Activated gamma-delta T cell (primary cell): ENCODE results near the gene NDUFS8.
"Not testable (repeated sequence)": the region's sequence is repeated elsewhere in the genome, so short reads cannot be mapped to it uniquely, and the experiment has no call there.

ENCODE experiments used
- DNase-seq: peaks from one replicate; lab custom pipeline; 2025; lab: John Stamatoyannopoulos, UW
- total RNA-seq, 2 donors: gene quantifications; one replicate each; lab custom pipeline; 2026; lab: John Stamatoyannopoulos, UW

Gene NDUFS8
- total RNA-seq, result 53.3 to 54.3 reads per million in 2 donors

DNA sequence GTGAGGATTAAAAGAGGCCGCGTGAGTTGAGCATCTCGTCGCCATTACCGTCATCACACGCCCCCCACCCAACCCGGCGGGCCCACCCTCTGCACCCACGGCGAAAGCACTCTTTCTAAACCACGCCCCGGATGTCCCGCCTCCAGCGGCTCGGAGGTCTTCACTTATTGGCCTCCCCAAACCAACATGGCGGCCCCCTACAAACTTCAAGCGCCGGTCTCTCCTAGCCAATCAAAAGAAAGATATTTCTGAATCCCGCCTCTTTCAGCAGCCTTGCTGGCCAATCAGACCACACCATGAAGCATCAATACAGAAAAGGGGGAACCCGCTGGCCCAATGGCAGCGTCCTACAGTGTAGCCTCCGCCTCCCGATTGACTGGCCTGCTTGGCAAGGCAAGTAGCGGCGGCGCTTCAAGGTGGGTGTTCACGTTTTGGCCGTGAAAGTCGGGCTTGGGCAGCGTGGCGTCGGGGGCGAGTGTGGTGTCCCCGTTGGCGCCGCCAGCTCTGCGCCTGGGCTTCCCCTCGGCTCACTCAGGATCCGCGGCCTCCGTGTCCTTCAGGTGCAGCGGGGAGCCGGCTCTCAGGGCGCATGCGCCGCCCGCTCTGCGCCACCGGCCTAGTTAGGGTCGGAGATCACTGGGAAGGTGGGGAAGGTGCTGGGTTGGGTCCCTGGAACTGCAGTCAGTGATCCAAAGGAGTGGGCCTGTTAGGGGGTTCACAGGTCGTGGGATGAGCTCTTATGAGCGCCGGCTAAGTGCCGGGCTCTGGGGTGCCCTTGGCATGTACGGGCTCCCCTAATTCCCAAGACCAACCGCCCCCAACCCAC is at the start of gene NDUFS8:
Gene NDUFS8, plus strand, starts transcription at position 364 of the 826 bp plus-strand sequence. CDS start 1,471 bp downstream, outside the sequence.
- peak; percentile 75 for DNase-seq

DNA sequence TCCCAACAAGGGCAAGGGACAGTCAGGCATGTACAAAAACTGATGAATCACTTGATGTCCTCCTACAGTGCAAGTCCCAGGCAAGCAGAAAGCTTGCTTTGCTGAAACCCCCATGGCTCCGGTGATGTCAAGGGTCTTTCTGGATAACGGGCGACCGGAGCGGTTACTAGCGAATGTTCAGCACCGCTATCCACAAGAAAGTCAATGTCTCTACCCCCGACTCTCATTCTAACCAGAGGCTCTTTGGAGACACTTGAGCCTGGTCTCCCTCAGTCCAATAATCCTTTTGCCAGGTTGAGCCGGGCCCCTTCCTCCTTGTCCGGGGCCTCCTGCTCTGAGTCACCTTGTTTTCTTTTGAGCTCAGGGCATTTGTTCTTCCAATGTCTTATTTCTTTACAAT is 49.3 kb upstream of the NDUFS8 start:
- not testable (repeated sequence) for DNase-seq

DNA sequence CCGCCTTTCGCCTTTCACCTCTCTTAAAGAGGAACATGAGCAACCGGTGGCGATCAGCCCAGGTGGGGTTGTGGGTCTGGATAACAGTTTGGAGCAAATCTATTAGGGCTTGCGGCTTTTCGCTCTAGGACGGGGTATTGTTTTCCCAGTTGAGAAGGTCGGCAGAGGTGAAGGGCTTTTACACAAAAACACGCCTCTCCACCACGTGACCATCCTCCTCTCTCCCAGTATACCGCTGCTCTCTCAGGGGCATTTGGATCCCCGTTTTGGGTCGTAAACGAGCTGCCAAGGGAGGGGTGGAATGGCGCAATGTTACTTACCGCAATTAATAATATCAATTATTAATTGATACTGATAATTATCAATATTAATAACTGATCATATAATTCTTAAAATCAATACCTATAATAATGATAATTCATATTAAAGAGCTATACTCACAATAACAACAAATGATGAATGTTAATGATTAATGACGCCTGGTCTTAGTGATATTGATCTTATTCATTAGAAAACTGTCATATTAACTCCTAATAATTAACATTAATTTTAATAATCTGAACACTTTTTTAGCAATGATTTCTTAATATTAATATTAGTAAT is 48.1 kb upstream of the NDUFS8 start:
- not testable (repeated sequence) for DNase-seq

DNA sequence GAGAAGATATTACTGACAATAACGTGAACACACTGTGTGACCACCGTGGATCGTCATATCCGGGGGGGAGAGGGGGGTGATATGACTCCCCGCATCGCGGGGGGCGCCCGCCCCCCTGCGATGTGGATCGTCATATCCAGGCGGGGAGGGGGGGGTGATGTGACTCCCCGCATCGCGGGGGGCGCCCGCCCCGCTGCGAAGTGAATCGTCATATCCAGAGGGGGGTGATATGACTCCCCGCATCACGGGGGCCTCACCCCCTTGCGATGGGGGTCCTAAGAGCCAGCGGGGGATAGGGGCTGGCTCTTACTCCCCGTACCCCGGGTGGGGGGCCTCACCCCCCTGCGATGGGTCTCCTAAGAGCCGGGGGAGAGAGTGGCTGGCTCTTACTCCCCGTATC is 46.5 kb upstream of the NDUFS8 start:
- no peak for DNase-seq

DNA sequence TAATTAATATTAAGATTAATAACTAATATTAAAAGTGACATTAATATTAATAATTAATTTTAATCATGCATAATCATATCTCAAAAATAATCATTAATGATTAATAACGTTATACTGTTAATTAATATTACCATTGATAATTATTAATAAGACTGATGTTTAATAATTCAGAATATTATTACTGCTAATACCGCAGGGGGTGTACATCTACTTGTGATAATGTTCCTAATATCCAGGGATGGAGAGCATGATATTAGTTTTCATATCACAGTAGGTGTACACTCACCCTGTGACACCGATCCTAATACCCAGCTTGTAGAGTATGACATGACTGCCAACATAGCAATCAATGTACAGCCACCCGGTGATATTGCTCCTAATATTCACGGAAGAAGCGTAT is 45.2 kb upstream of the NDUFS8 start:
- DNase-seq, result not testable (repeated sequence)

DNA sequence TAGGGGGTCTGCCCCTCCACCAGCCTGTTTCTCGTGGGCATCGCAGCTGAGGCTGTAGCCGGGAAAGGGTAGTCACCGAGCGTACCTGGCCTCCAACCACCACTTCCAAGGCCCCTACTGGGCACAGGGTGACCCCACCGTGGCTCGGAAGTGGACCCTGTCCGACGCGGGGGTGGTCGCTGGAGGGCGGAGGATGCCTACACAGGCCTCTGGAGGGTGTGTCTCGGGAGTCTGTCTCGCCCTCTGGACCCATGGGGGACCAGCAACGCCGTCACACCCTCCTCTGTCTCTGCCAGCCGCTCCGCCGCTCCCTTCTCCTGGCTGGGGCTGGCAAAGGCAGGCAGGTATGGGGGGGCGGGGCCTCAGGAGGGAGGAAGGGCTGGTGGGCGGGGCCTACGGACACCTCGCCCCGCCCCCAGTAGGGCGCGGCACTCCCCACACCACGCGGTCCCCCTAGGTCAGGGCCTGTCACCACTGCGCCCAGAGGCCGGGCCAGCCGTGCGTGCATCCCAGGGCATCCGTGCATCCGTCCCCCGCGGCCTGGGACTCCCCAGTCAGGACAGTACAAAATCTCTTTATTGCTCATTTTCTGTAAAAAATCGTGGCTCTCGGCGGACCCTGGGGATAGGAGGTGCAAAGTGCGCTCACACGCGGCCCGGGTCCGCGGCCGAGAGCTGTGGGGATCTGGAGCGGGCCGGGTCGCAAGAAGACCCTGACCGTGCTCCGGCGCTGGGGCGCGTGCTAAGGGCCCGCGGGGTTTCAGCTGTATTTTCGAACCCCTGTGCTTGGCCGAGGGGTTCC is 39.7 kb upstream of the NDUFS8 start:
- DNase-seq, result not testable (repeated sequence)

DNA sequence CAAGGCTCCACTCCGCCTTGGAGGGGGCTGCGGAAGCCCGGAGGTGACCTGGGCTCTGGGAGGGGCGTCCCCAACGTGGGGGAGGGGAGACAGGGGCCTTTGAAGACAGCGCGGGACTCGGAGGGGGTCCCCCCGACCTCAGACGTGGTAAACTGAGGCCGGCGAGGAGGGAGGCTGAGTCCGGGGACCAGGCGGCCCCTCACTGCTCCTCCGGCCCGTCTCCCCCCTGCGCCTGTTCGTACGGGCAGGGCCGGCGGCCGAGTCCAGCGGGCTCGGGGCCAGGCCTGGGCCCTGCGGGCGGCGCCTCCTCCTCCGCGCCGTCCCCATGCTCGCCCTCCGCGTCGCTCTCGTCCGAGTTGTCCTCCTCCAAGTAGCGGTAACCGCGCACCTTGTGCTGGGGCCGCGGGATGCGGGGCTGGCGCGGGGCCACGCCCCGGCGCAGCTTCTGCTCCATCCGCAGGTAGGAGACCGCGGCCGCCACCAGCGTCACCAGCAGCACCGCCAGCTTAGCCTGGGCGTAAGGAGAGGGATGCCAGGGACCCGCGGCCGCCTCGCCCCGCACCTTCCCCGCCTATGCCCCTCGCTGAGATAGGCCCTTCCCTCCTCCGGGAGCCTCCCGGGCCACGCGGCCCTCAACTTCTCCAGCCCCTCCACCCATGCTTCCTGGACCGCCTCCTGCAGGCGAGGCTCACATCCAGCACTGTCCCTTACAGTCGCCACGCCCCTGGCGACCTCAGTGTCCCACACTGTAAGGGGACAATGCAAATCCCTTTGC is 38.9 kb upstream of the NDUFS8 start:
- DNase-seq, result not testable (repeated sequence)

DNA sequence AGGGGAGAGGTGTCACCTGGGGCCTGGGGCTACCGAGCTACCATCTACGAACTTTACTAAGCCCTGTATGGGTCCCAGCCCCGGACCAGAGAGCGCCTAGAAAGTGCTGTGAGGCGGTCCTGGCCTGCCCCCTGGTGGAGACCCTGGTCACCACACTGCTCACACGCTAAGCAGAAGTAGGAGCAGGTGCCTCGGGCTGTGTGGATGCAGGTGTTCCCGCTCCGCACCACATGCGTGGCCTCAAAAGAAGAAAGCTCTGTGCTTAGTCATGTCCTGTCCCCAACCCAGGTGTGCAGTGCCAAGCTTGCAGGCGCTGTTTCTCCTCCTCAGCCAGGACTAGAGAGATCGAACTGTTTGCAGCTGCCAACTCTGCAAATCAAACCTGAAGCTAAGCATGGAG is 36.7 kb upstream of the NDUFS8 start:
- DNase-seq, result not testable (repeated sequence)

DNA sequence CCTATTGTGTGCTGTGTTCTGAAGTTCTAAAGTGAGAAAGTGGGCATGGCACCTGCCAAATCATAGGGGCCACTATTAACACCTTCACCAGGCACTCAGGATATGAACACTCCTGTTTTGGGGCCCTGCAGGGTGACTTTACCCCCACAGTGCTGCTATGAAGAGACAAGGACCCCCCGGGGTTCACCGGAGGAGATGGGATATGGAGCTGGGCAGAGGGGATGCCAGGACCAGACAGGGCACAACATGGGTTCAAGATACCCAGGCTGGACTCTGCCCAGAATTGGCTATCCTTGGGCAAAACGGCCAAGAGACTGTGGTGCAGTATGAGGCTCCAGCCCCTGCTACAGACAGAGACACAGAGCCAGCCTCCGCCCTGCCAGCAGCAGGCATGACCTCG is 36.1 kb upstream of the NDUFS8 start:
- DNase-seq, result not testable (repeated sequence)

DNA sequence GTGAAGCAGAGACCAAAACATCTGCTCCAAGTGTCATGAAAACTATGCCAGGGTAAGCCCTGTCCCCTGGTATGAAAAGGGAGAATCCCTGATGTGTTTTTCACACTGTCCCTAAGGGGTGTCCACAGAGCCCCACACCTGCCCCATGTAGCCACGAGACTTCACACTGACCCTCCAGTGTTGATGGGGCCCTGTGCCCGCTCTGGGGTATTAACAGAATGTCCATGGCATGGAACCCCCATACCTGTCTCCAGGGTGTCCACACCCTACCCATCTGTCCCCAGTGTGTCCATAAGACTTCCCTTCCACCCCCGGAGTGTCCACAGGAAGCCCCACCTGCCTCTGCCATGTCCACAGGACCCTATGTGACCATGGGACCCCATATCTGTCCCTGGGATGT is 35.4 kb upstream of the NDUFS8 start:
- DNase-seq, result not testable (repeated sequence)

DNA sequence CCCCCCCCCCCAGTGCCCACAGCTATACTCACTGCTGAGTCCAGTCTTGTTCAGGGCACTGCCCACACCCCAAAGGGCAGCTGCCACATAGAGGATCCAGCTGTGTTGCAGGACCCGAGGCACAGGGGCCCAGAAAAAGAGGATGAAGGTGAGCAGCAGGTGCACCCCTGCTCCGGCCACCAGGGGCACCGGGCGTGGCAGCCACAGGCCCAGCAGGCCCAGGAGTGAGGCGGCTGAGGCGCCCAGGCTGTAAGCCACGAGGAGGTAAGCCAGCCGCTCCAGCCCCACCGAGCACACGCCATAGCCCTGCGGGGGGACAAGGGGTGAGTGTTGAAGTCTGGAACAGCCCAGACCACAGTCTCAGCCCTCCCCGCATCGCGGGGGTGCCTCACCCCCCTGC is 34.9 kb upstream of the NDUFS8 start:
- DNase-seq, result not testable (repeated sequence)

DNA sequence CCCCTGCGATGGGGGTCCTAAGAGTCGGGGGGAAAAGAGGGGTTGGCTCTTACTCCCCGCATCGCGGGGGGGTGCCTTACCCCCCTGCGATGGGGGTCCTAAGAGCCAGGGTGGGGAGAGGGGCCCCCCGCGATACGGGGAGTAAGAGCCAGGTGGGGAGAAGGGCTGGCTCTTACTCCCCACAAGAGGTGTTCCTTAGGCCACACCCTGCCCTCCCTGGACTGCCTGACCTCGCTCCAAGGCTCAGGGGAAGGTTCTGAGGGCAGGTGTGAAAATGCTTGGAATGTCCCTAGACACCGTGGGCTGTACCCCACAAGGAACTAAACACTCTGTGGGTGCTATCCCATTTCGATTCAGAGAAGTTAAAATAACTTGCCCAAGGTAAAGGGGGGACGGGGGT is 34.4 kb upstream of the NDUFS8 start:
- no peak for DNase-seq

DNA sequence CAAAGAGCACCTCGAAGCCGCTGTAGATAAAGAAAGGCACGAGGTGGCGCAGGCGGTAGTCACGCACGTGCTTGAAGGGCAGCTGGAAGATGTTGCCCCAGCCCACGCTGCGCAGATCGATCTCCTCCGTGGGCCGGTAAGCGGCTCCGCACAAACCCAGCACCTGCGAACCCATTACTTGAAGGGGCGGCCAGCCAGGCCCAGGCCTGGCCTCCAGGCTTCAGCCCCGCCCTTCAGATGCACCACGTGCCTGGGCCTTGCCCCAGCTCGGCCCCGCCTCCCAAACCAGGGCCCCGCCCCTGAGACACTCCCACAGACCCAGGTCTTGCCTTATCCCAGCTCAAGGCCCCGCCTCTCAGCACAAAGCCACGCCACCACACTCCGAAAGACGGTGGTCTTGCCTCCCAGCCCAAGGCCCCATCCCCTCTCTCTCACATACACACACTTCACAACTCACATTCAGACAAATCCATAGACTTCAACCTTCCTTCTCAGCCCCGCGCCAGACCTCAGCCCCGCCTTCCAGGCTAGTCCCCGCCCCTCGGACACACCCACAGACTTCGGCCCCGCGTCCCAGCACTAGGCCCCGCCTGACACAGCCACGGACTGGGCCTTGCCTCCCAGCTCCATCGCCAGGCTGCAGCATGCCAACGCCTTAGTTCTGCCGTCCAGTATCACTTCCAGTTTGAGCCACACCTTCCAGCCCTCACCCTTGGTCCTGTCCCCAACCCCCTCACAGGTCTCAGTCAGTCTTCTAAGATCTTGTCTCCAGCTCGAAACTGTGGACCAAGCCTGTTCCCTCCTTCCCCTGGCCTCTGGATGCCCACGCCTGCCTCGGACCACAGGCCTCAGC is 33.6 kb upstream of the NDUFS8 start:
- DNase-seq, result no peak

DNA sequence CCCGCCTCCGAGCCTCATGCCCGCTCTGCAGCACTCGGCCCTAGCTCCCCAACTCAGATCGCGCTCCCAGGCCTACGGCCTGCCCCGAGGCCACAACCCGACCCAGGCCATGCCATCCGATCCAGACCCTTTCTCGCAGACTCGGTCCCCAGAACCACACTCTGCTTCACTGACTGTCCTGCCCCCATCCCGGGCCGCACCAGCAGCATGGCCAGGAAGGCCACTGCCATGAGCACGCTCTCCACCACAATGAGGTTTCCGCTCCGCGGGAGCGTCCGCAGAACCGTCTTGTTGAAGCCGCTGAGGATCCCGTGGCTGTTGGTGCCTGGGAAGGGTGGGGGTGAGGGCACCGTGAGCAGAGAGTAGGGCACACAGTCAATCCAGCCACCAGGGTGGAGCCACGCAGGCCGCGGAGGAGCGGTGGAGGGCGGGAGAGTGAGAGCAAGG is 33.0 kb upstream of the NDUFS8 start:
- no peak for DNase-seq

DNA sequence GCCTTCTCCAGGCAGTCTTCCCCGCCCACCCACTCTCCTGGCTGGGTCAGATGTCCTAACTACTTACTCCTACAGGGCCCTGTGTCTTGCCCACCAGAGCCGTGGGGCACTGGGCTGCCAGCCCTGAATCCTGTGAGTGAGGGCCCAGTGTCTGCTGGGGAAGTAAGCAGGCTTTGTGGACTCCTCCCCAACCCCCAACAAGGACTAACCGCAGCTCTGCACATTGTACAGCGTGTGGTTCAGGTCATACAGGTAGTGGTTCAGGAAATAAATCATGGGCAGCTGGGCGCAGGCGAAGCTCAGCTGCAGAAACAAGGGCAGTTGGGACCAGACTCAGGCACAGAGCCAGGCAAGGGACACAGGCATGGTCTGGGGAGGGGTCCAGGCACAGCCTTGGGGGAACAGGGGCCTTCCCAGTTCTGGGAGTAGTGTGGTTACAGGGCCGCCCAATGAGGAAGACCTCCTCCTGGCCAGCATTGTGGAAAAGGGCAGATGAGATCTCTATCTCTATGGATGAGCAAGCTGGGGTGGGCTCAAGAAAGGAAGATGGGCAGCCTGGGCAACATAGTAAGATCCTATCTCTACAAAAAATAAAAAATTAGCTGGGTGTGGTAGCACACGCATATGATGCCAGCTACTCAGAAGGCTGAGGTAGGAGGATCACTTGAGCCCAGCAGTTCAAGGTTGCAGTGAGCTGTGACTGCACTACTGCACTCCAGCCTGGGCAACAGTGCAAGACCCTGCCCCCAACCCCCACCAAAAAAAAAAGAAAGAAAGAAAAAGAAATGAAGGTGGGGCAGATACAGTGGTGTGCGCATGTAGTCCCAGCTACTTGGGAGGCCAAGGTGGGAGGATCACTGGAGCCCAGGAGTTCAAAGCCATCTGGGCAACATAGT is 32.1 kb upstream of the NDUFS8 start:
- no peak for DNase-seq

DNA sequence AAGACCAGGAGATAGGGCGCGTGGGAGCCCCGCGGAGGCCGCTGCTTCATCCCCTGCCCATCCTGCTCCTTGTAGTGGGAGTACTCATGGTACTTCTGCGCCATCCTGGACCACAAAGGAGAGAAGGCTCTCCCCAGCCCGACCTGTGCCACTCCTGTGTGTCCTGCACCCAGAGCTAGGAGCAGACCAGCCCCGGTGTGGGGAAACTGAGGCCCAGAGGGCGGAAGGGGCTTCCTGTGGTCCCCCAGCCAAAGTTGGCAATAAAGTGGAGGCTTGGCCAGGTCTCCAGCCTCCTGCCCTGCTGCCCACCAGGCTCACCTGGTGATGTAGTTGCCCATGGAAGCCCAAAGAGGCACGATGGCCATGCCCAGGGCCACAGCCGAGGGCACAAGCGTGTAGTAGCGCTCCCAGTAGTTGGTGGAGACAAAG is 31.3 kb upstream of the NDUFS8 start:
- no peak for DNase-seq

DNA sequence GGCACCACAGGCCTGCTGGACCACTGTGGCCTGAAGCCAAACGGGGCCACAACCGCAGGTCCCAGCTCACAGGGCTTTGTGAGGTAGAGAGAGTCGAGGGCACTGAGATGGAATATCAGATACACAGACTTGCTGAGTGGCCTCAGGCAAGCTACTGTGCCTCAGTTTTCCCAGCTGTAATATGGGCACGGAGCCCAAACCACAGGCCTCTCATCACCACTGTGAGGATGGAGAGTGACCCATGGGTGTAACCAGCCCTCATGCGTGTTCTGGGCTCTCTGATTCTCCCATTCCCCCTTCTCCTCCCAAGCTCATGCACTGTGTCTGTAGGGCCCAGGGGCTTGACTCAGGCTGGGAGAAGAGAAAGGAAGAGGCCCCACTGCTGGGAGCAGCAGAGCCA is 30.8 kb upstream of the NDUFS8 start:
- DNase-seq, result no peak

DNA sequence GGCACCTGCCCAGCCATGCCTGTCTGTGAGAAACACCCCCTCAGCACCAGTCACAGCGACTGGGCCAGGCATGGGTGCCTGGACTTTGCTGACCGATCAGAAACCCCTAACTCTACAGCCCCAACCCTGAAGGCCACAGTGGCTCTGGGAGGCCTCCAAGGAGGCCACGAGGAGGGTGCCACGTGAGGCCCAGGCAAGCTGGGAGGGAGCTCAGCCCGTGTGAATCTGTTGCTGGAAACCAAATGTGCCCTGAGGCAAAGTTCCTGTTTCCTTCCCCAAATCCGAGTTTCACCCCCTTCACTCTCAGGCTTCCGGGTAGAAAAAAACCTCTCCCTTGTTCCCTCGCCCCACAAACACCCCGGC is 27.9 kb upstream of the NDUFS8 start:
- no peak for DNase-seq

DNA sequence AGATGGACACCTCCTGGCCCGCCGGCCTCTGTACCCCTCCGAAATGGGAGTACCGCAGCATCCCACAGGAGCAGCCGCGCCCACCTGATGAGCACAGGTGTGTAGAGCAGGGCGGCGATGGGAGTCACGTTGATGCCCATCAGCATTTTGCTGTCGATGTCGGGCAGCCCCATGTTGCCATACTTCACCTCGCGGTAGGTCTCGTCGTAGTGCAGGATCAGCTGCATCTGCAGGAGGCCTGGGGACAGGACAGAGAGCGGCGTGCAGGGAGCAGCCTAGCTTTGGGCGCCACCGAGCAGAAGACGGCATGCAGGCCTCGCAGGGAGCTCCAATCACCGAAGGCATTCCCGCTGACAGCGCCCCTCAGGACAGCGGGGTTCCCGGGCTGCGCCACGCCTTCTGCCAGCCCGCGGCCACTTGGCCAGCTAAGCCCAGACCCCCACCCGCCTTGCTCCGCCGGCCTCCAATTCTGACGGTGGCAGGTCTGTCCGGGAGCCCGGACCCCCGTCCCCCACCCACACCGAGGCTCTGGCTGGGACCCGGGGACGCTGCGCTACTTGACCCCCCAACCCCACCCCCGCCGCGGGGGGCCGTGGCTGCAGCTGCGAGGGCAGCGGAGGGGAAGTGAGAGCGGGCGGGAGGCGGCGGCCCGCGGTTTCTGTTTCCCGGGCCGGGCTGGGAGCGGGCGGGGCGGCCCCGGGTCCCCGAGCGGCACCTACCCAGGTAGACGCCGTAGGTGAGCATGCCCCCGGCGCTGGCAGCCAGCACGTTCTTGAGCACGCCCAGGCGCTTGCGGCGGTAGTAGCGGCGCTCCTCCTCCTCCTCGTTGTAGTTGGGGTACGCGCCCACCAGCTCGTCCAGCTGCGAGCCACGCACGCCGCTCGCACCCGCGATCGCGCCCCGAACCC is 27.3 kb upstream of the NDUFS8 start:
- DNase-seq, result no peak
